CD4-positive, alpha-beta T cell treated with Interleukin-15 for 1 hour (primary cell): ENCODE measurements around the gene MRGPRE.

ENCODE experiments used
- DNase-seq: peaks from one replicate; pipeline ENCODE4 v3.0.0-alpha.2; 2020

Gene MRGPRE

GRCh38 chr11:3226846-3227567, 5.2 kb downstream of the MRGPRE start:
- DNase-seq = no peak

GRCh38 chr11:3225826-3226750, 6.1 kb downstream of the MRGPRE start:
- DNase-seq = no peak

- no peak for DNase-seq
Measured at GRCh38 chr11:3225159-3225758, 7.0 kb downstream of the MRGPRE start.

GRCh38 chr11:3224401-3225057, 7.7 kb downstream of the MRGPRE start:
- DNase-seq = no peak

- DNase-seq = no peak
Measured at GRCh38 chr11:3223932-3224381, 8.3 kb downstream of the MRGPRE start.

GRCh38 chr11:3222941-3223915, 9.0 kb downstream of the MRGPRE start:
- DNase-seq = no peak

GRCh38 chr11:3222003-3222855, 10.0 kb downstream of the MRGPRE start:
- no peak for DNase-seq

GRCh38 chr11:3221408-3222002, 10.7 kb downstream of the MRGPRE start:
- DNase-seq = no peak

- no peak for DNase-seq
Measured at GRCh38 chr11:3220521-3221407, 11.5 kb downstream of the MRGPRE start.

- DNase-seq = no peak
Measured at GRCh38 chr11:3220101-3220500, 12.1 kb downstream of the MRGPRE start.

GRCh38 chr11:3219281-3219892, 12.8 kb downstream of the MRGPRE start:
- no peak for DNase-seq

- DNase-seq = no peak
Measured at GRCh38 chr11:3218483-3219280, 13.5 kb downstream of the MRGPRE start, which contains the start of gene MRGPRG. Gene MRGPRG, minus strand, starts transcription at chr11:3218813. Its CDS starts 0 bp downstream, at chr11:3218813.

- no peak for DNase-seq
Measured at GRCh38 chr11:3217818-3218482, 14.3 kb downstream of the MRGPRE start.

- DNase-seq = no peak
Measured at GRCh38 chr11:3216027-3216525, 16.1 kb downstream of the MRGPRE start.

GRCh38 chr11:3215346-3216026, 16.7 kb downstream of the MRGPRE start:
- DNase-seq = no peak

GRCh38 chr11:3214420-3214699, 17.9 kb downstream of the MRGPRE start:
- no peak for DNase-seq
